Nephron progenitor cell (in vitro differentiated cells): Measurements from ENCODE around the gene INTS11.

Experiments
- DNase-seq: peaks from one replicate; pipeline ENCODE4 v3.0.0; 2021
- H3K27ac Mint-ChIP-seq: 2 replicates; pipeline ENCODE4 v1.8.0; 2021; ENCODE audit warnings: mild to moderate bottlenecking, moderate library complexity, mixed read lengths
- H3K27me3 Mint-ChIP-seq: 2 replicates; pipeline ENCODE4 v1.8.0; 2021; ENCODE audit warnings: mild to moderate bottlenecking, low read depth, mixed read lengths; ENCODE audit not compliant: poor library complexity
- H3K36me3 Mint-ChIP-seq: 2 replicates; pipeline ENCODE4 v1.8.0; 2021; ENCODE audit warnings: low read depth, mixed read lengths
- H3K4me1 Mint-ChIP-seq: 2 replicates; pipeline ENCODE4 v1.8.0; 2021; ENCODE audit warnings: mixed read lengths
- H3K4me3 Mint-ChIP-seq: 2 replicates; pipeline ENCODE4 v1.8.0; 2021; ENCODE audit warnings: mild to moderate bottlenecking, moderate library complexity, mixed read lengths
- H3K9me3 Mint-ChIP-seq: 2 replicates; pipeline ENCODE4 v1.8.0; 2021; ENCODE audit warnings: mild to moderate bottlenecking, moderate library complexity, mixed read lengths
- CTCF ChIP-seq: fragments of 200-600 bp; sonication (generic); IDR thresholded peaks from 2 replicates; pipeline ENCODE4 v1.5.0; 2021; ENCODE audit warnings: antibody characterized with exemption

INTS11 gene

DNA sequence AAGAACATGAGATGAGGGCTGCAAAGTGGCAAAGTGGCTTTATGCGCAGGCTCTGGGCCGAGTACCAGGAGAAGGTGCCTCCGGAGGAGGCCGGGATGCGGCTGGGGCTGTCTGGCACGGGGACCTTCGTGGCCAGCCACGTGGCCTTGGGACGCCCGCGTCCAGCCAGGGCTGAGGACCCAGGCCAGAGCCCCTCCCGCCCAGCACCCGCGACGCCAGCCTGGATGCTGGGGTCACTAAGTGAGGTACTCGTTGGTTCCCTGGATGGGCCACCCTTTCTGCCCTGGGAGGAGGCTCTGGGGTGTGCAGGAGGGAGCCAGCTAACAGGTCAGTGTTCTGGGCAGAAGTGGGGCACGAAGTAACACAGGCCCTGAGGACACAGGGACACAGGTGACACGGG lies 31.6 kb downstream of the INTS11 start:
- no peaks in the 10 kb centered on the region for H3K36me3 Mint-ChIP-seq
- DNase-seq, result no peak
- no peaks in the 10 kb centered on the region for H3K9me3 Mint-ChIP-seq
- TF ChIP-seq CTCF, result no peak
- H3K4me3 Mint-ChIP-seq, result no peak overlapping the region
- peaks cover 3% of the 10 kb centered on the region for H3K27me3 Mint-ChIP-seq
- H3K27ac Mint-ChIP-seq, result no peak overlapping the region
- peaks cover 5% of the 10 kb centered on the region for H3K4me1 Mint-ChIP-seq

DNA sequence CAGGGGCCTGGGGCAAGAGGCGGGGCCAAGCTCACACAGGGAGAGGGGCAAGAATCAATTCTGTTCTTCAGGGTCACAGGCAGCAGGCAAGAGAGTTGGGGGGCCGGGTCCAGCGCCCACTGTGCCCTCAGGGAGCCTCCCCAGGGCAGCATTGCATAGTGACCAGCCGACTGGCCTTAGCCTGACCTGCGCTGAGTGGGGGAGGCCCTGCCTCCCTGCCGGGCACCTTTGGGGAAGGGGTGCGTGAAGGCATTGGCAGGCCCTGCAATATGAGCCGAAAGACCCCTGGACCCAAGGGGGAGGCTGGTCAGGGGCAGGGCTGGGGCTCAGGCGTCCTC lies 32.0 kb downstream of the INTS11 start:
- H3K36me3 Mint-ChIP-seq, result no peaks in the 10 kb centered on the region
- peaks cover 5% of the 10 kb centered on the region for H3K4me1 Mint-ChIP-seq
- H3K4me3 Mint-ChIP-seq, result no peak overlapping the region

DNA sequence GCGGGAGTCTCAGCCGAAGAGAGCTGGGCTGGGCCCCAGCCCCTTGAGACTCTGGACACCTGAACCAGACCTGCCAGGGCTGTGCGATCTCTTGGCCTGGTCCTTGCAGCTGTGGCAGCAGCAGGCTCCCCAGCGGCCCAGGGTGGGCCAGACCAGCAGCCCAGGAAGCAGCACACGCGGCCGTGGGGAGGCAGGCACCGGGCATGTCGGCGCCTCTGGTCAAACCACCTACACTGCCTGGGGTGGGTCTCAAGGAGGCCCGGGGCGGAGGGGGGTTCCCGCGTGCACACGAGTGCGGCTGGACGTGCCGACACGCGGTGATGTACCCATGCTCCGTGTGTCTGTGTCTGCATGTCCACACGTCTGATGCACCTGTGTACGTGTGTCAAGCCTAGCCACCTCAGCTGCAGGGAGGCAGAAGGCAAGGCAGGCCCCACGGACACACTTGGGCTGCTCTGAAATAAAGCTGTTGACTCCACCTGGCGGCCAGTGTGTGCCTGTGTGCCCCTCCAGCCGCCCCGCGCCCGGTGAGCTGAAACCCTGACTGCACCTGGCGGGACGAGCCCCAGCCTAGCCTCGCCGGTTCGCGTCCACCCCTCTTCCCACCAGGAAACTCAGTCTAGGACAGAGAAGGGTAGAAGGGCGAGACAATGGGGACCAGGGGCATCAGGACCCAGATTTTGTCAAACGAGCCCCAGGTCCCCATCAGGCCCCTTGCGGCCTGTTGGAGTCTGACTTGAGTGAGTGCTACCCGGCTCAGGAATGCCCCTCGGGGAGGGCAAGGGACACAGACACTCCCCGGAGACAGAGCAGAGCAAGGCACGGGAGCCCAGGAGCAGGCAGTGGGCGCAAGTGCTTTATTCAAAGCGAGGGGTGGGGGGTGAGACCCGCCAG lies 32.7 kb downstream of the INTS11 start:
- Mint-ChIP-seq H3K9me3 (no peaks in the 10 kb centered on the region), H3K4me1 (peaks cover 5% of the 10 kb centered on the region), H3K27me3 (peaks cover 3% of the 10 kb centered on the region), H3K4me3 (no peak overlapping the region), H3K27ac (no peak overlapping the region), H3K36me3 (no peaks in the 10 kb centered on the region)
- peak; percentile 59 for TF ChIP-seq CTCF
- peak; percentile 76 for DNase-seq

More for the DNA sequence above, 32.0 kb downstream of the INTS11 start:
- DNase-seq, result no peak
- TF ChIP-seq CTCF, result no peak
- Mint-ChIP-seq H3K27ac (no peak overlapping the region), H3K27me3 (peaks cover 3% of the 10 kb centered on the region), H3K9me3 (no peaks in the 10 kb centered on the region)

GRCh38 chr1:1291023-1291528 lies 33.4 kb downstream of the INTS11 start:
- Mint-ChIP-seq H3K9me3 (no peaks in the 10 kb centered on the region), H3K27ac (no peak overlapping the region), H3K4me3 (no peak overlapping the region), H3K27me3 (peaks cover 3% of the 10 kb centered on the region), H3K36me3 (no peaks in the 10 kb centered on the region), H3K4me1 (peaks cover 5% of the 10 kb centered on the region)
- TF ChIP-seq CTCF, result no peak
- DNase-seq, result no peak

- TF ChIP-seq CTCF, result peak; percentile 62
- Mint-ChIP-seq H3K27me3 (peaks cover 3% of the 10 kb centered on the region), H3K36me3 (no peaks in the 10 kb centered on the region), H3K27ac (no peak overlapping the region), H3K4me1 (peaks cover 5% of the 10 kb centered on the region), H3K9me3 (no peaks in the 10 kb centered on the region), H3K4me3 (no peak overlapping the region)
- peak; percentile 85 for DNase-seq
These were observed 34.2 kb downstream of the INTS11 start for GRCh38 chr1:1290238-1290731.
